Mononuclear cell (primary cell): ENCODE measurements around the gene P2RX6. TPM values are rescaled to one million over a fixed set of nuclear protein-coding genes. Genes with fewer than 3 reads are reported as not detected.

Experiments
- H3K27me3 ChIP-seq: 2 replicates; pipeline ENCODE4 v1.6.0; 2011; ENCODE audit warnings: low read length, control low read depth; ENCODE audit not compliant: insufficient read depth
- H3K4me1 ChIP-seq: 2 replicates; pipeline ENCODE4 v1.5.1; 2011; ENCODE audit warnings: mild to moderate bottlenecking, low read length, control low read depth; ENCODE audit not compliant: insufficient read depth
- H3K4me3 ChIP-seq: 2 replicates; pipeline ENCODE4 v1.5.1; 2011; ENCODE audit warnings: mild to moderate bottlenecking, low read length, moderate library complexity
- H3K9me3 ChIP-seq: 2 replicates; pipeline ENCODE4 v1.5.1; 2011; ENCODE audit warnings: low read depth, mild to moderate bottlenecking, control low read depth, low read length
- total RNA-seq: library from RNA; depleted of rRNA; stranded (reverse); fragments of >200 nt; gene quantifications from one replicate; pipeline ENCODE4 v1.2.3, GENCODE V29; 2012

P2RX6 gene
- total RNA-seq, 1 donor: 0.21 TPM

DNA sequence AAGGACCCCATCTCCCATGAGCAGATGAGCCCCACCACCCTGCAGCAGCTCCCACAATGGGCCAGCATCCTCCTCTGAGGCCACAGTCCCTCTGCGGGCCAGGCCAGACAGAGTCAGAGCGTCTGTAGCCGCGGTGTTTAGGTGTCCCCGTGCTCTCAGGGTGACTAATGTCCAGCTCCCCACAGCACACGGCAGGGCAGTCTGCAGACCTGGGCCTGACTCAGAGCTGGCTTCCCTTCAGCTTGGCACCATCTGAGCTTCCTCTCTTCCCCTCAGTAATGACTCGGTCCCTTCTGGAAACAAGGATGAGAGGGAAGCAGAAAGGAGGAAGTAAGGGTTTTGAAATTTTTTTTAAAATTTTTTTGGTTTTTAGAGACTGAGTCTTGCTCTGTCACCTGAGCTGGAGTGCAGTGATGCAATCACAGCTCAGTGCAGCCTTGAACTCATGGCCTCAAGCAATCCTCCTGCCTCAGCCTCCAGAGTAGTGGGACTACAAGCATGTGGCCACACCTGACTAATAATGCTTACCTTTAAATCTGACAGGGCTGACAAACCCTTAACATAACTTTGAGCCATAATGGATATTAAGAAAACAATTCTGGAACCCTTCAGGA, 59.2 kb downstream of the P2RX6 start:
- H3K9me3 ChIP-seq: no peaks in the 10 kb centered on the region
- no peaks in the 10 kb centered on the region for H3K4me1 ChIP-seq
- no peak overlapping the region for H3K4me3 ChIP-seq
- H3K27me3 ChIP-seq: no peaks in the 10 kb centered on the region

- Histone ChIP-seq H3K4me3 (no peak overlapping the region), H3K9me3 (no peaks in the 10 kb centered on the region), H3K4me1 (no peaks in the 10 kb centered on the region), H3K27me3 (no peaks in the 10 kb centered on the region)
Measured at GRCh38 chr22:21075516-21076138, 60.7 kb downstream of the P2RX6 start.

DNA sequence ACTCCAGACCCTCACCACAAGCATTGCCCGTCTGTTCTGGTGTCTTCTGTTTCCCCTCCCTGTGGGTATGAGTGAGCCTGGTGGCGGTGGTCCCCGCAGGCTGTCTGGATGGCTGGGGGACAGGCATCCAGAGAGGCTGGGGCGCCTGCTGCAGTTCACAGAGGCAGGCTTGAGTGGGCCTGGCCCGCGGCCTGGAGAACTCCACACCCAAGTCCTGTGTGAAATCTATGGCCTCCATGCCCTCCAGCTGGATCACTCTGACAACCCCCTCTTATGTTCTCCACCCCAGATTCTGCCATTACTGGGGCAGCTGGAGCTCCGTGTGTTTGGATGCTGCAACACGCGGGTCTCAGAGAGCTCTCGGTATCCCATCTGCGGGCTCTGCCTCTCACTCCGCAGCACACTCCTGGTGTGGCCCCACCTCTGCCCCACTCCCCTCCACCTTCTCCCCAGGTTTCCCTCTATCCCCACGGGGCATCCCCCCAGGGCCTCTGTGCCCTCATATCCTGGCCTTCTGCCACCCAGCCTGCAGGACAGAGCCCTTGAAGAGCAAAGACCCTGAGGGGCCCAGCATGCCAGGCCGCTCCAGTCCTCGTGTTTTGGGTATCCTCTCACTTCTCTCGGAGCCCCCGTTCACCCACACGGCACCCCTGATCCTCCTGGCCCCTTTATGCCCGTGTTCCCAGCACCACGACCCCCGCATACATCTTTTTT, 62.1 kb downstream of the P2RX6 start:
- Histone ChIP-seq H3K4me3 (no peak overlapping the region), H3K27me3 (no peaks in the 10 kb centered on the region), H3K4me1 (no peaks in the 10 kb centered on the region), H3K9me3 (no peaks in the 10 kb centered on the region)

Other genes with a start within 250 kb of the P2RX6 start
- not detected for gene SERPIND1, start 241.1 kb upstream of the P2RX6 start, total RNA-seq
- gene PI4KA, start 156.4 kb upstream of the P2RX6 start, total RNA-seq: 83.0 TPM
- gene SNAP29, start 156.2 kb upstream of the P2RX6 start, total RNA-seq: 11.5 TPM
- 51.9 TPM for gene CRKL, start 97.8 kb upstream of the P2RX6 start, total RNA-seq
- gene AIFM3, start 47.9 kb upstream of the P2RX6 start, total RNA-seq: 5.2 TPM
- 24.8 TPM for gene LZTR1, start 32.9 kb upstream of the P2RX6 start, total RNA-seq
- gene THAP7, start 13.0 kb upstream of the P2RX6 start, total RNA-seq: 58.2 TPM
- not detected for gene SLC7A4, start 17.4 kb downstream of the P2RX6 start, total RNA-seq
- gene LRRC74B, start 30.8 kb downstream of the P2RX6 start, total RNA-seq: not detected